GM21723 (cell line): ENCODE results near the gene BRWD1.
"Not testable (repeated sequence)": the region's sequence is repeated elsewhere in the genome, so short reads cannot be mapped to it uniquely, and the experiment has no call there.

Experiments used
- ATAC-seq: cut with Tn5 transposase; IDR thresholded peaks from one replicate; pipeline ENCODE4 v1.9.1; 2021; ENCODE audit warnings: mild to moderate bottlenecking, moderate library complexity; ENCODE audit not compliant: unreplicated experiment

BRWD1 gene

DNA sequence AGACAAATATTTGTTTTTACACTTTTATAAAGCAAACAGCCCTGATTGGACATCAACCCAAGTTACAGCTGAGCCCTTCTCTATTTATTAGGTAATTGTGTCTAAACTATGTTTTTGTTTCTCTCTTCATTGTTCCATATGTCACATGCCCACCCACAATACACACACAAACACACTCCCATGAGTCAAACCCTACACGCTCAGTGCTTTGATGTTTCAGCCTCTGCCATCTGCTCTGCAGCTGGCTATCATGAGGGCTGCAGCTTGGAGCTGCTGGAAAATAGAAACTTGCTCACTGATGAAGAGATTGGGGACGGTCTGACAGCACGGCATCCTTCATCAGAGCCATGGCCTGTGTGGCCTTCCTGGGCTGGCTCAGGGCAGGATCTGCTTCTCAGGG, 171.9 kb downstream of the BRWD1 start:
- ATAC-seq: no peak

DNA sequence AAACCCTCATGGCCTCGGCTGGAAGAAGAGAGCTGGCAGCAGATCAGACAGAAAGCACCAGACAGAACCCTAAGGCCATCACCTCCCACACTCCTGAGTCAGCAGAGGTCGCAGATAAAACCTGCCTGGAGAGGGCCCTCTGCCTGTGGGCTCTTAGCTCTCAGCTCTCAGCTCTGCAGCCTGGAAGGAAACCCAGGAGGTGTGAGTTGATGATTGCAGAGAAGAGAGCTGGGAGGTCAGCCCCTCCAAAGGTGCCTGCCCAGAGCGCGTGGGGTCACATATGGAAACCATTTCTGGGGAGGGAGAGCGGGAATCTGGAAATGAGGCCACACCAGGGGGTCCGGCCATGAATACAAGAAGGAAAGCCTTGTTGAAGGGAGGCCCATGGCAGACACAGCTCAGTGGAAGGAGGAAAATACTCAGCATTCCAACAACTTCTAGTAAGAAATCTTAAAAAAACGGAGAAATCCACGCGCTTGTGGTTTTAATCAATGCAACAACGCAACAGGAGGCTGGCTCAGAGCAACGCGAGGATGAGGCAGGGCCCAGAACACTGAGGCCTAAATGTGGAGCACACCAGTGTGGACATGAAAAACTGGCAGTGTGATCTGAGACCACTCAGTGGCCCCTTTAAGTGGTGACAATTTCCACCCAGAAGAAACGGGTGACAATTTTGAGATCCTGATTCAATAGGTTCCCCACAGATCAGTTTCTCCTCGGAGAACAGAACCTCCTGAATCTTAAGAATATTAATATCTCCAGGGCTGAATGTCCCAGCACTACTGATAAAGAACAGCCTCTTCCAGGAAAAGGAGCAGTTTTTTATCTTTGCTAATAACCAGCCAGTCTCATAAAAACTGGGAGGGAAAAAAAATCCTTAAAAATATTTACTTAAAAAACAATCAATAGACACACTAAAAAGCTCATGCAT, 175.9 kb downstream of the BRWD1 start:
- no peak for ATAC-seq

DNA sequence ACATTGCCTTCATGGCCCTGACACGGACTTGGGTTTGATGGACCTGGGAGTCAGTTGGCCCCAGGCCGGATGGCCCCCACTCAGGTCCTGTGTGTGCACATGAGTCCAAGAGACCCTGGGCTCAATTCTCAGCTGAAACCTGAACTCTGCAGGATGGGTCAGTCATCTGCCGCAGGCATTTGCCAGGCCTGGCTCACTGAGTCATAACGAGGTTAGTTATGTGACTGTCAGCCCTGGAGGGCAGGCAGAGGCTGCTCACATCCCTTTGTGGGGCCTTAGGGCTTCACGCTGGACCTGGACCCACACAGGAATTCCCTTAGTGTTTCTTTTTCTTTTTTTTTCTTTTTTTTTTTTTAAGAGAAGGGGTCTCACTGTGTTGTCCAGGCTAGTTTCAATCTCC, 176.7 kb downstream of the BRWD1 start:
- no peak for ATAC-seq

DNA sequence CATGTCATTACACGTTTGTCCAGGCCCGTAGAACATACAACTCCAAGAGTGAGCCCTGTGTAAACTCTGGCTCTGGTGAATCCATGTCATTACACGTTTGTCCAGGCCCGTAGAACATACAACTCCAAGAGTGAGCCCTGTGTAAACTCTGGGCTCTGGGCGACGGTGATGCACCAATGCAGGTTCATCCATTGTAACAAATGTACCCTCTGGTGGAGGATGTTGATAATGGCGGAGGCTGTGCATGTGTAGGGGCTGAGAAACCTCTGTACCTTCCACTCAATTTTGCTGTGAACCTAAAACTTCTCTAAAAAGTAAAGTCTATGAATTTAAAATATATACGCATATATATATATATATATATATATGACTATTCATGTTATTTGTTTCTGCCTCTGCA, 177.3 kb downstream of the BRWD1 start:
- not testable (repeated sequence) for ATAC-seq

DNA sequence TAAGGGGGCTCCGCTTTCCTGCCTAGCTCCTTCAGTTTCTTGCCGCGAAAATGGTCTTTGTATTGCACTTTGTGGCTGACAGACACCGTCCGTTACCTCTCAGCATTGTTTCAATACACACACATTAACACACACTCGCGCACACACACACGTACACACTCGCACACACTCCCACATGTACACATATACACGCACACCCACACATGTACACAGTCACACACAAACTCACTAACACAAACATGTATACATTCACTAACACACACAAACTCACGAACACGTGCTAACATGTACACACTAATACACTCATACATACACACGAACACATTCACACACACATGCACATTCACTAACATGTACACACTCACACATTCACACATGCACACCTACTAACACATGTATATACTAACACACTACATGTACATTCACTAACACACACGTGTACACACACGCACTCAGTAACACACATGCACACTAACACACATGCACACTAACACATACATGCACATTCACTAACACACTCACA, 179.1 kb downstream of the BRWD1 start:
- ATAC-seq: no peak
